Inferior parietal cortex (tissue), 1 donor: ENCODE results near the gene SLC25A21.
"Not testable (repeated sequence)": the region's sequence is repeated elsewhere in the genome, so short reads cannot be mapped to it uniquely, and the experiment has no call there.

Experiments used
- DNase-seq: peaks from one replicate; pipeline ENCODE4 v3.0.0-alpha.2; 2016; ENCODE audit errors: extremely low spot score

SLC25A21 gene

DNA sequence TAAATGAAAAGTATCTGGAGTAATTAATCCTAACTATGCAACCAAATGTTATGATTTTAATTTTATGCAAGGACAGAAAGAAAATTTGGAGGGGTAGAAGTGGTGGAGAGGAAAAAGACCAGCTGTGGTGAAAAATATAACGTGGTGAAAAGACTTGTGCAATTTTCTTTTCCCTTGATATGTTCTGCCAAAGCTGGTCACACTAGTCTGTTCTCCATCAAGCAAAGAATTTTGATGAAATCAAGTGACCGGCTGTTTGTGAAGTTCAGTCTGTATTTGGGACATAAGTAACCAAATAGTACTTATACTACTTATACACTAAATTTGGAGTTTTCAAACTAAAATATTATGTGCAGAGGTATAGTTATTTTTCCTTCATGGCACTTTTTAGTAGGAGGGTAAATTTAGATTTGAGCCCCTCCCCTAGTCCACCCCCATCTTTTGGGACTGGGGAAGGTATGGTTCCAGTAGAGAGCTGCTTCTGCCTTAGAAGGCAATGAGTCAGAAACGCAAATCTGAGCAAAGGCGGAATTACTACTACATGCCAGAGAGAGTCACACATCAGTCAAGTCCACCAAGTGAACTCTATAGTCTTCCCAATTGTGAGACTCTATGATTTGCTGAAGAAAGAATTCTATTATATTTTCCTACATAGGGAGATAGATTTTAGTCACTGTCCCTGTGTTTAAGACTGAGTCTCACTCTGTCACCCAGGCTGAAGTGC lies 229.7 kb downstream of the SLC25A21 start:
- no peak for DNase-seq

GRCh38 chr14:36941783-36942521 lies 230.5 kb downstream of the SLC25A21 start:
- peak; percentile 79 for DNase-seq

GRCh38 chr14:36940476-36940875 lies 231.9 kb downstream of the SLC25A21 start:
- no peak for DNase-seq

GRCh38 chr14:36939265-36939664 lies 233.1 kb downstream of the SLC25A21 start:
- no peak for DNase-seq

- no peak for DNase-seq
Observed at GRCh38 chr14:36938678-36939077, 233.7 kb downstream of the SLC25A21 start.

- DNase-seq, result no peak
Observed at GRCh38 chr14:36935976-36936678, 236.3 kb downstream of the SLC25A21 start.

GRCh38 chr14:36934304-36934703 lies 238.1 kb downstream of the SLC25A21 start:
- no peak for DNase-seq

- no peak for DNase-seq
Observed at GRCh38 chr14:36931791-36932190, 240.6 kb downstream of the SLC25A21 start.

DNA sequence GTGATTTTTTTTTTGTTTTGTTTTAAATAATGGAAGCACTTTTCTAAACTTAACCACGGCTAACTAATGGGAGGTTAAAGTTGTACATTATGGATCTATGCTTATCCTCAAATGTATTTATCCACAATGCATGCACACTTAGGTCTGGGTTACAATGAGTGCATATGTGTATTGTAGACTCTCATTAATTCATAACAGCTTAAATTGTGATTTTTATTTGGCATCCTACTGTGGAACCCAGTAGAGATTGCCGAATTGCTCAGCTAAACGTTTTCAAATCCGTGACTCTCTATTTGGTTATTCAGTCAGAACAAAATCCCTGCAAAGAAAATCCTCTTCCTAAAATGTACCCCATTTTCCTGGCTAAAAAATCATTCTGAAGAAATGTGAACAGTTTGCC lies 244.0 kb downstream of the SLC25A21 start:
- DNase-seq, result no peak

- DNase-seq, result no peak
Observed at GRCh38 chr14:36925094-36925493, 247.3 kb downstream of the SLC25A21 start.

DNA sequence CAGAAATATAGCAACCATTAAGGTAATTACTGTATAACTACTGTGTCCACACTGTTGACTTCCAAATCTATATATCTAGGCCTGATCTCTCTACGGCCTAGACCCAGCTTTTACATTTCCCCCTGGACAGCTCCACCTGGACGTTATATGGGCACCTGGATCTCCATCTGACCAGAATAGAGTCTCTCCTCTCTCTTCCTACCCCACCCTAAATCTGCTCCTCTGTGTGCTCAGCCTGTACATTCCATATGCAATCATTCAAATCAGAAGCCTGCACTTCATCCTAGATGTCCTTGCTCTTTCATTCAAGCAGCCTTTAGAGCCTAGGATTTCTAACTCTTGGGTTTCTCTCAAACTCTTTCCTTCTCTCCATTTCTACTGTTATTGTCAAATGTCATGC lies 255.7 kb downstream of the SLC25A21 start:
- no peak for DNase-seq

DNA sequence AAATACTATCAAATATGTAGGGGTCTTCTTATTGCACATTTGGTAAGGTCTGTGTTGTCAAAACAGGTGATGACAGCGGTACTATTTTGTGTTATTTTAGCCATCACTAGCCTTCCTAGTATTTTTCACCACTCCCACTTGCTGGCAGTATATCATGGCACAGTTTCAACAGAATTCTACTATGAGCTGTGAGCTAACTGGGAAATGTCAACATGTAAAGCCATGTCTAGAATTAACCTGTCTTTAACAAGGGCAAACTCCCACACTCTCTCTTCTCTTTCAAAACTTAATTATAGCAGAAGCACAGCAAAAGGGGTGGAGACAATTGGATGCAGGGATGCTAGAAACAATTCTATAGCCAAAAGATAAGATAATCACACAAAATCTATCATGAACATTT lies 257.3 kb downstream of the SLC25A21 start:
- no peak for DNase-seq

DNA sequence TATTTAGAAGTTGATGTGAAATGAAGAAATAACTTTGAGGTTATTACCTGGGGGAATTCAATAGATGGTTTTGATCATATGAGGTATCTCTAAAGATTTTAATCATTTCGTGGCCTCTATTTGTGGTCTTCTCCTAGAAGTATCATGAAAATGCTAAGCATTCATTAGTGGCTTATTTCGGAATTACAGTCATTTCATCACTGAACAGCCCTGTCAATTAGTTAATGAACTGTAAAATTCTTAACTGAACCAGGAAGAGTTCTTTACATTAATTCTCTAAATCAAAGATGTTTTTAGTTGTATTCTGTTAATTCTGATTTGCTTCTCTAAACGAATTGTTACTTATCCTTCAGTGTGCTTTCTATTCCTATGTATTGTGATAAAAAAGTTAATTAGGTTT lies 261.8 kb downstream of the SLC25A21 start:
- DNase-seq, result no peak

DNA sequence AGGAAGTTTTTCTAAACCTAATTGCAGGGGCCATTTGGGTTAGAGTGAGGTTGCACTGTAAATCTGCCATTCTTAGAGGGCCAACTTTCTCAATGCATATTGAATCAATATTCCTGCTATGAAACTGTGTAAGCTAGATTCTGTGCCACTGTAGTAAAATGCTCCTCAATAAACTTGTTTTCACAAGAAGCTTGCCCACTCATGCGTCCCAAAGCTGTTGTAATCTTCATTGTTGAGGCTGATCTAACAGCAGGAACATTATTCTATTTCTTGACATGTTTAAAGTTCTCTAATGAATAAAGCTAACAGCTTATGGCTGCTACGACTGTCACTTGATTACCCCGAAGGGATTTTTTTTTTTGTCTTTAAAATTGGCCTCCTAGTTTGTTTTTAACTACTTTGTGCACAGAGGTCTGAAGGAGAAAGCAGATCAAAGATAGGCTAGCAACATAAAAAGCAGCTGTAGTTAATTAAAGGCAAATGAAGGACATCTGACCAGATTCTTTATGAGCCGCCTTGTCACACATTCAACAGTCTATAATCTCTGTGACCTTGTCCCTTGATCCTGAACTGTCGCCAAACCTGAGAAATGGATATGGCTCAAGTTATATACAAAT lies 267.0 kb downstream of the SLC25A21 start:
- no peak for DNase-seq

- no peak for DNase-seq
Observed at GRCh38 chr14:36901861-36902260, 270.5 kb downstream of the SLC25A21 start.

- DNase-seq, result no peak
Observed at GRCh38 chr14:36900846-36901245, 271.6 kb downstream of the SLC25A21 start.

DNA sequence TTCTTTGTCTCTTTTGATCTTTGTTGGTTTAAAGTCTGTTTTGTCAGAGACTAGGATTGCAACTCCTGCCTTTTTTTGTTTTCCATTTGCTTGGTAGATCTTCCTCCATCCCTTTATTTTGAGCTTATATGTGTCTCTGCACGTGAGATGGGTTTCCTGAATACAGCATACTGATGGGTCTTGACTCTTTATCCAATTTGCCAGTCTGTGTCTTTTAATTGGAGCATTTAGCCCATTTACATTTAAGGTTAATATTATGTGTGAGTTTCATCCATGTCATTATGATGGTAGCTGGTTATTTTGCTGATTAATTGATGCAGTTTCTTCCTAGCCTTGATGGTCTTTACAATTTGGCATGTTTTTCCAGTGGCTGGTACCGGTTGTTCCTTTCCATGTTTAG lies 276.1 kb downstream of the SLC25A21 start:
- not testable (repeated sequence) for DNase-seq

GRCh38 chr14:36884049-36884448 lies 288.4 kb downstream of the SLC25A21 start:
- no peak for DNase-seq

- DNase-seq, result no peak
Observed at GRCh38 chr14:36880276-36880675, 292.1 kb downstream of the SLC25A21 start.

DNA sequence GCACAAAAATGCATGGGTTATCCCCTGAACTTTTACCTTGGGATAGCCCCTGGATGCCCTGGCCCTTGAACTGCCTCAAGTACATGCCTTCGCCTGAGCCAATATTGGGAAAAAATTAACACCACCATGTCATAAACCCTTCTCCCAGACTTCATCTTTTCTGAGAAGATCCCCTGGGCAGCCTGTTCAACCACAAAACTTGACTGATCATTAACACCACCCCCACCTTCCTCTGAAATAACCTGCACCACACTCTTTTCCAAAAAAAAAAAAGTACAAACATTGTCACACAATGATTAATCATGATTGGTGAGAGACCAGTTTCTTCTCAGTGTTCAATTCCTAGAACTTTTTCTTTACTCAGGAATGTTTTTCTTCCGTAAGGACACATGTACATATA lies 292.8 kb downstream of the SLC25A21 start:
- no peak for DNase-seq

GRCh38 chr14:36874396-36875138 lies 297.8 kb downstream of the SLC25A21 start:
- no peak for DNase-seq

GRCh38 chr14:36870776-36871175 lies 301.6 kb downstream of the SLC25A21 start:
- no peak for DNase-seq
